Gastroesophageal sphincter (tissue), 3 donors: ENCODE results near the gene EXOC6B.

Source experiments
- CTCF ChIP-seq, 4 experiments: fragments of 200-600 bp in 2 of 4; fragments of 450-650 bp in 2 of 4; sonication (generic) in 1 of 4; IDR thresholded peaks; one replicate each; pipeline ENCODE4 v1.5.1; 2017 to 2019; ENCODE audit warnings: antibody characterized with exemption in 4 of 4, mild to moderate bottlenecking in 2 of 4, moderate library complexity in 2 of 4
- EP300 ChIP-seq: sonication (generic); formaldehyde crosslinking; IDR thresholded peaks from one replicate; pipeline ENCODE4 v1.6.1; 2017; ENCODE audit warnings: antibody characterized with exemption, mild to moderate bottlenecking
- POLR2A ChIP-seq, 2 donors: fragments of 450-650 bp; IDR thresholded peaks; one replicate each; pipeline ENCODE4 v1.6.1; 2017; ENCODE audit warnings: antibody characterized with exemption in 2 of 2, mild to moderate bottlenecking in 2 of 2, moderate library complexity in 1 of 2

GRCh38 chr2:72665448-72665847 is 160.4 kb downstream of the EXOC6B start:
- no peak for TF ChIP-seq CTCF (IDR thresholded peaks at IDR 0.05)
- TF ChIP-seq EP300 = no peak
- TF ChIP-seq POLR2A (IDR thresholded peaks at IDR 0.05) = no peak
